ENCODE results near the gene PIK3R1.

Gene PIK3R1

DNA sequence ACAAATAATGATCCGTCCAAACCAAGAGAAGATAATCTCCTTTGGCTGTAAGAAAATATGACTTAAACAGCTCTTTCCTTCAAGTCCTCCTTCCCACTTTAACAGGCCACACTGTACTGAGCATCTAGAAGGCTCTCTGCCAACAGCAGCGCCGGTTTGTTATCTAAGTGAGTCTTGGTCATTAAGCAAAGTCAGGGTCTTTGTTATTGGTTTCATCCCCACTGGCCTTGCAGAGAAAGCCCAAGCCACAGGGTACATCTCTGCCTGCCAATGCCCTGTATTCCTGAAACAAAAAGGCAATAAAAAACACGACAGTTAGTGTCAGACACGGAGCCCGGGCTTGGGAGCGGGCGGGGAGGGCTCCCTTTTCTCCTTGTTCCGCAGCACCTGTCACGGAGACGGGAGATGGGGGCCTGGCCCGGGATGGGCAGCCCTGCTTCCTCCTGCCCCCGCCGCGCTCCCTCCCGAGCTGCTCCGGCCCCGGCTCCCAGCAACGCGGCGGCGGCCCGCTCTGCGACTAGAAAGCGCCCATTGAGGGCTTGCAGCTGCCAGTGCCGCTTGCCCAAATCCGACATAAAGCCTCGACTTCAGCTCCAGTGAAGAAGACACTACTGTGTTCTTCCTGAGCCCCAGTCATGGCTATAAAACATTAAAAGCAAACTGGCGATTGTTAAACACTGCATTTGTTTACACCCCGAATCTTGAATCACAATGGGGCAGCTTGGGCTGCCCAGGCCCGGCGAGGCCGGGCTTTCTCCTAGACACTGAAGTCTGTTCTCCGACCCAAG, 28.1 kb upstream of the PIK3R1 start:
- H3K27ac ChIP-seq: no peak overlapping the region
- TF ChIP-seq, protein P1, sequence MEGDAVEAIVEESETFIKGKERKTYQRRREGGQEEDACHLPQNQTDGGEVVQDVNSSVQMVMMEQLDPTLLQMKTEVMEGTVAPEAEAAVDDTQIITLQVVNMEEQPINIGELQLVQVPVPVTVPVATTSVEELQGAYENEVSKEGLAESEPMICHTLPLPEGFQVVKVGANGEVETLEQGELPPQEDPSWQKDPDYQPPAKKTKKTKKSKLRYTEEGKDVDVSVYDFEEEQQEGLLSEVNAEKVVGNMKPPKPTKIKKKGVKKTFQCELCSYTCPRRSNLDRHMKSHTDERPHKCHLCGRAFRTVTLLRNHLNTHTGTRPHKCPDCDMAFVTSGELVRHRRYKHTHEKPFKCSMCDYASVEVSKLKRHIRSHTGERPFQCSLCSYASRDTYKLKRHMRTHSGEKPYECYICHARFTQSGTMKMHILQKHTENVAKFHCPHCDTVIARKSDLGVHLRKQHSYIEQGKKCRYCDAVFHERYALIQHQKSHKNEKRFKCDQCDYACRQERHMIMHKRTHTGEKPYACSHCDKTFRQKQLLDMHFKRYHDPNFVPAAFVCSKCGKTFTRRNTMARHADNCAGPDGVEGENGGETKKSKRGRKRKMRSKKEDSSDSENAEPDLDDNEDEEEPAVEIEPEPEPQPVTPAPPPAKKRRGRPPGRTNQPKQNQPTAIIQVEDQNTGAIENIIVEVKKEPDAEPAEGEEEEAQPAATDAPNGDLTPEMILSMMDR (conservative IDR thresholded peaks at IDR 0.05): no peak
- no peak for TF ChIP-seq ZFX (IDR thresholded peaks at IDR 0.05)

DNA sequence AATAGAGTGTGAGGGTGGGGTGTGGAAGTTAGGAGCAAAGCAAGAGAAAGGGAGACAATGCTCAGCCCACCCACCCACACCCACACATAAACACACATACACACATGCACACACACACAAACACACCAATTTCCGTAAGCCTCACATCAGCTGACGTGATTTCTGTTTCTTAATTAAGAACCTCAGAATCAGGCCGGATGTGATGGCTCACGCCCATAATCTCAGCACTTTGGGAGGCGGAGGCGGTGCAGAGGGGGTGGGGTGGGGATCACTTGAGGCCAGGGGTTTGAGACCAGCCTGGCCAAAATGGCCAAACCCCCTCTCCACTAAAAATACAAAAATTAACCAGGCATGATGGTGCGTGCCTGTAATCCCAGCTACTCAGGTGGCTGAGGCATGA, 26.4 kb upstream of the PIK3R1 start:
- H3K27ac ChIP-seq: no peak overlapping the region
- TF ChIP-seq ZFX (IDR thresholded peaks at IDR 0.05): no peak
- TF ChIP-seq, protein P1 (conservative IDR thresholded peaks at IDR 0.05): no peak

GRCh38 chr5:68189613-68190012, 25.9 kb upstream of the PIK3R1 start:
- H3K27ac ChIP-seq: no peak overlapping the region
- TF ChIP-seq, protein P1 (conservative IDR thresholded peaks at IDR 0.05): no peak
- TF ChIP-seq ZFX (IDR thresholded peaks at IDR 0.05): no peak

DNA sequence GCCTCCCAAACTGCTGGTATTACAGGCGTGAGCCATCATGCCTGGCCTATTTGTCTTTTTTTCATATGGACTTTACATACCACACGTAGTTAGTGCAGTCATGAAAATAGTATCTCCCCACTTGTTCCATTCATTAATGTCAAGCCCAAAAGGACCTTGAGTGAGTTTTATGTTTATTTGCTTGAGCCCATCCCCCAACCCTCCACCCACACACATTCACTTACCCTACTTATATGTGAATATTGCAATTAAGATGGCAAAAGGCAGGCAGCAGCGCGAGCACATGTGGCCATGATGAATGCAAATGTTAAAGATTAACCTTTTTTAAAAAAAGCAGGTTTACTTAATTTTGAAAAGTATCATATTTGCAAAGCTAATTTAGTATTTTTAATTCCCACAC, 24.9 kb upstream of the PIK3R1 start:
- H3K27ac ChIP-seq: no peak overlapping the region
- TF ChIP-seq ZFX (IDR thresholded peaks at IDR 0.05): no peak
- TF ChIP-seq, protein P1 (conservative IDR thresholded peaks at IDR 0.05): no peak

GRCh38 chr5:68191083-68191791, 24.3 kb upstream of the PIK3R1 start:
- no peak for TF ChIP-seq ZFX (IDR thresholded peaks at IDR 0.05)
- TF ChIP-seq, protein P1 (conservative IDR thresholded peaks at IDR 0.05): no peak
- H3K27ac ChIP-seq: no peak overlapping the region

DNA sequence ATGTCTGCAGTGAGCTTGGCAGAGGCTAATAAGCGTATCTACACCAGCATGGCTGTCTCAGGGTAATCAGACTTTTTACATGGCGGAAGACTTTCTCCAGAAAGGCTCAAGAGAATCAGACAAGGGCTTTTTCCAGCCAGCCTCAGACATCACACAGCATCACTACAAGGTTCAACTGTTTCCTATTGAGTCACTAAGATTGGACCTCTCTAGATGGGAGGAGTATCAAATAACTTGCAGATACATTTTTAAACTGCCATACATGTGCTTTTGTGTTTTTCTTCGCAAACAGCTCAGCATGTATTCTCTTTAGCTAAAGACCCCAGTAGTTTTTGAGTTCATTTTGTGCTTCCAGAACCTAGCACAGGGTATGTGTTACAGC, 22.9 kb upstream of the PIK3R1 start:
- TF ChIP-seq ZFX (IDR thresholded peaks at IDR 0.05): no peak
- TF ChIP-seq, protein P1 (conservative IDR thresholded peaks at IDR 0.05): no peak

DNA sequence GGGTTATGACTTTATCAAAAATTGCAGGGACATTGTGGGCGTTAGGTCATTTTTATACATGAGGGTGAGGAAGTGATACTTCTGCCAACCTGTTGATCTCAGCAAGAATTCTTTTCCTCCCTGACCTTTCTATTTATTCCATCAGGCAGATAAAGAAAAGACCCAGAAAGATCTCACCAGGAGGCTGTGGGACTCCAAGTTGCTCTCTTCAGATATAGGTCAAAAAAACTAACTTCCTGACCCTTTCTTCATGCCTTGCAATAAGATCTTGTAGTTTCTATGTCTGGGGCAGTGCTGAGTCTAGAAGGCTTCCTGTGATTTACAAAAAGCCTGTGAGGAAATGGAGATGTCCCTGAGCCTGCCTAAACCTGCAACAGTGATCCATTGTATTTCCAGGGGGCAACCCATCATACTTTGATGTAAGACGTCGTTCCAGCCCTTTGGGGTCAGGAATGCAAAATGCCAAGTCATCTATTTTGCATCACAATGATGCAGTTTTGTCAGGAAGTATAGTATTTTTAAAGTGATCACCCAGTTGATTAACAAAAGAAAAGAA, 22.0 kb upstream of the PIK3R1 start:
- TF ChIP-seq, protein P1 (conservative IDR thresholded peaks at IDR 0.05): no peak
- no peak for TF ChIP-seq ZFX (IDR thresholded peaks at IDR 0.05)
- no peak overlapping the region for H3K27ac ChIP-seq

More for the DNA sequence above, 22.9 kb upstream of the PIK3R1 start:
- H3K27ac ChIP-seq: no peak overlapping the region
